GM10847 (cell line): Measurements from ENCODE around the gene JUNB.

Experiments
- POLR2A ChIP-seq: IDR thresholded peaks from 2 replicates; pipeline ENCODE4 v1.6.1; 2011; ENCODE audit not compliant: insufficient read length; ENCODE audit errors: extremely low read depth

JUNB gene

GRCh38 chr19:12838886-12839756, 47.8 kb downstream of the JUNB start:
- TF ChIP-seq POLR2A, result no peak

DNA sequence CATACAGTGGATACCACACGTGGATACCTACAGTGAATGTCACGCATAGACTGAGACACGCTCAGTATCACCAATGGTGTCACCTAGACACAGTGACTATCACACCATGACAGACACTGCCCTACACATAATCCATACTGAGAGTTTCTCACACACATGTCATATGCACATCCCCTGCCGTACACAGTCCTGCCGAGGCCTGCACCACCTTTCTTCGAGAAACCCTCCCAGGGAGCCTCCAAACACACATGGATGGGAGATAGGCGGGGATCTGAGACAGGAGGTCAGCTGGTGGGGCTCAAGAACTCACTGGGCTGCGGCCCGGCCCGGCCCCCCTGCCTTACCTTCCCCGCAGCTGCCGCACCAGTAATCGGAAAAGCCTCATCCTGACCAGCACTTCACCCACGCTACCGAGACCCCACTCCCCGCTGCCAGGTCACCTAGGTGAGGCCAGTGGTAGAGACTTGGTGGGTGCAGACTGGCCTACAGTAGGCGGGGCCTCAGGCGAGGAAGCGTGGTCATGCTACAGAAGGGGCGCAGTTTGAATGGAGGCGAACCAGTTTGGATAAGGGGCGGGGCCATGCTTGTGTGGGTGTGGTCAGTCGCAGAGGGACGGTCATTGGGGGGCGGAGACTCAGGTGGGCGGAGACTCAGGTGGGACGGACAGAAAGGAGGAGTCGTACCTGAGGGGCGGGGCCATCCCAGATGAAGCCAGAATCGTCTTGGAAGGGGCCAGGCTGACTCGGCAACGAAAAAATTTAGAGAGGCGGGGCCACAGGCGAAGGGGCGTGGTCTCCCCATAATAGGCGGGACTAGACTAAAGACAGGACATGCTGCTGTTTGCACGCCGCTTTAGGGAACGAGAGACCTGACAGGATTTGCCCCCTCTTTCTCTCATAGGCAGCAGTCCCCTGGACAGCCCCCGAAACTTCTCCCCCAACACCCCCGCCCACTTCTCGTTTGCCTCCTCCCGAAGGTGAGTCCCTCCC, 49.1 kb downstream of the JUNB start:
- TF ChIP-seq POLR2A, result no peak

DNA sequence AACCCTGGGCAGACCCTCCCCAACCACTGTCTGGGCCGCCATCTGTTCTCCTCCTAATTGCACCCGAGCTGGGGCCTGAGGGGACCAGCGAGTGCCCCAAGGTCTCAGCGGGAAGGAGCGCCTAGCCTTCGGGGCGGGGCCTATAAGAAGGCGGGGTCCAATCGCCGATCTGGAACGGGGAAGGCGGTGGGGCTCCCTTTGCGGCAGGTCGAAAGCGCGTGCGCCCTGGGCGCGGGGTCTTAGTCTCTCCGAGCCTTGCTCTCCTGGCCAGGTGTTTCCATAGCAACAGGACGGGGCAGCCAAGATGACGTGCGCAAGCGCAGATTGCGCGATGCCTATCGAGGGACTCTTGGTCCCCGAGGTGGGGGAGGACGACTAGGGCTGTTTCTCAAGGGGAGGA, 49.8 kb downstream of the JUNB start:
- no peak for TF ChIP-seq POLR2A

GRCh38 chr19:12842511-12842910, 51.2 kb downstream of the JUNB start:
- no peak for TF ChIP-seq POLR2A
